ENCODE data around the gene TULP4.
A peak's percentile ranks its signal among the peaks of the same experiment; 100 is the strongest.
"Not testable (repeated sequence)": the region's sequence is repeated elsewhere in the genome, so short reads cannot be mapped to it uniquely, and the experiment has no call there.

Gene TULP4

DNA sequence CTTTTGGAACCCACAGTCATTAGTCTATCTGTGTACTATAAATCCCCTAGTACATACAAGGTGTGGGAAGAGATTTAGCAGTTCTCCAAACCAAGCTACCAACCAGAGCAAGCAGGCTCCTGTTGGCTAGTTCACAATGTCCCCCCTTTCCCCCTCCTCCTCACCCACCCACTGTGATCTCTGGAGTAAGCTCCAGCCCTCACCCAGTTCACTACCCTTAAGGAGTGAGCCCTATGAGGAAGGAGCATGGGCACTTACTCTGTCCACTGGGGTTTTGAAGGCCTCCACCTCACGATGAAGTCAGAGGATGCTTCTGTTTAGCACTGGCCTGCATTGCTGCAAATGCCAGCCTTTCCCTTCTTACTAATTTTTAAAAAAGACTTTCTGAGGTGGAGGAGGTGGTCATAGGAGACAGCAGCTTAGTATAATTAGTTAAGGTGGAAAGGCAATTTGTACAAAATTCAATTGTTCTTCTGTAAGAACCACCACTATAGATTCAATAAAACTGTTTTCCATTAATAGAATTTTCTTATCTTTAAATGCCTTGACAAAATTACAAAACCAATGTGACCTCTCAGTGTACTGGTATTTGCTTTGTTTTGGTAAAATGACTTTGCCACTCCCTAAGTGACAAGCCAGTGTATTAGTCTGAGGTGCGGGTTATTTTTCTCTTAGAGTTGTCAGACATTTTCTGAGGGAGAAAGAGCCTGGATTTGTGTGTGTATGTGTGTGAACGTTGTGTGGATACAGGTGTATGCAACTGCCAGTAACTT, 86.2 kb downstream of the TULP4 start:
- H3K9me3 ChIP-seq (ENCODE audit: control insufficient read depth, low read length): peaks cover 6% of the 10 kb centered on the region
- H3K36me3 ChIP-seq (ENCODE audit: control insufficient read depth in 1 of 2, insufficient read depth in 2 of 2, low read depth in 1 of 2, low read length in 2 of 2): peaks cover 0 to 5% of the 10 kb centered on the region in 2 experiments
- no peak for DNase-seq
- no peak overlapping the region for H4K8ac ChIP-seq (ENCODE audit: low read length)
- no peak overlapping the region for H3K27ac ChIP-seq (ENCODE audit: low read length, poor library complexity, severe bottlenecking)
- H3K9ac ChIP-seq (ENCODE audit: low read length): no peak overlapping the region
- no peak overlapping the region for H3K18ac ChIP-seq (ENCODE audit: low read depth in 1 of 2, low read length in 2 of 2)
- no peak overlapping the region for H2AK5ac ChIP-seq (ENCODE audit: low read length, severe bottlenecking)
- H3K27me3 ChIP-seq (ENCODE audit: control insufficient read depth in 1 of 2, insufficient read depth in 1 of 2, low read length in 2 of 2): no peaks in the 10 kb centered on the region
- no peak overlapping the region for H3K4ac ChIP-seq (ENCODE audit: low read depth in 1 of 2, low read length in 2 of 2)
- no peak overlapping the region for H2BK15ac ChIP-seq (ENCODE audit: low read depth, poor library complexity, severe bottlenecking)
- H3K4me2 ChIP-seq (ENCODE audit: low read length, poor library complexity, severe bottlenecking): no peak overlapping the region
- 100% methylated on average over 2 of the region's 3 CpGs for WGBS
- H3K14ac ChIP-seq (ENCODE audit: low read length in 2 of 2): peak overlapping the region in 1 of 2 experiments; percentile 2
- H2BK120ac ChIP-seq (ENCODE audit: low read depth, low read length): no peak overlapping the region
- H2AFZ ChIP-seq (ENCODE audit: low read depth, low read length): no peak overlapping the region
- H2BK5ac ChIP-seq (ENCODE audit: low read depth, low read length, poor library complexity, severe bottlenecking): no peak overlapping the region
- H2BK12ac ChIP-seq (ENCODE audit: low read length in 2 of 2): no peak overlapping the region
- H4K91ac ChIP-seq (ENCODE audit: low read length): no peak overlapping the region
- H3K4me3 ChIP-seq (ENCODE audit: insufficient read depth in 1 of 2, low read depth in 1 of 2, low read length in 2 of 2): no peak overlapping the region
- peaks cover 36% of the 10 kb centered on the region for H3K79me1 ChIP-seq (replicated peaks; ENCODE audit: low read length, poor library complexity, severe bottlenecking)
- H3K4me1 ChIP-seq (ENCODE audit: control insufficient read depth, insufficient read depth, low read depth, low read length): peaks cover 1% of the 10 kb centered on the region
- no peak overlapping the region for H3K23ac ChIP-seq (ENCODE audit: low read length in 2 of 2)

DNA sequence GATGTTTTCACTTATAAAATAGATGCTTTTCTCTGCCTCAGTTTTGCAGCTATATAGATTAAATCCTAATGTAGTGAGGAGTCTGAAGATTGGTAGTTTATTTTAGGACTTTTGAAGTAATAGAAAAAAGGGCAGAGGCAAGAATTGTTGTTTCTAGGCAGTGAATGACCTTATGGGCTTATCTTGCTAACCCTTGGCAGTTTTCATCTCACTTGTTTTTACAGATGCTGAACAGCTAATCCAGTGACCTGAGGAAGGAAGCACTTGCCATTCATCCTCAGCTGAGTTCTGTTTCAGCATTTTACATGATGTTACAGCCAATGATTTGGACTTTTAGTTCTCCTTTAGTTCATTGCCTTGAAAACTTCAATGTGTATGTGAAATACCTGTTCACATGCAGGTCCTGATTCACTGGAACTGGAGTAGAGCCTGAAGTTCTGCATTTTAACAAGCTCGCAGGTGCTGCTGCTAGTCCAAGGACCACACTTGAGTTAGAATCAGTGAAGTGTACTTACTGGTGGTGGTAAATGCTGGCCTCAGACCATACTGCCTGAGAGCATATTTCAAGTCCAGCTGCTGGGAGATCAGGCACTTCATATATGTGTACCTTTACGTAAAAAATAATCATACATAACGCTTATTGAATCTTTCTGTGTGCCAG, 86.9 kb downstream of the TULP4 start:
- Histone ChIP-seq H3K18ac (ENCODE audit: low read depth in 1 of 2, low read length in 2 of 2) (no peak overlapping the region), H3K9me3 (ENCODE audit: control insufficient read depth, low read length) (peaks cover 1% of the 10 kb centered on the region), H2BK12ac (ENCODE audit: low read length in 2 of 2) (no peak overlapping the region), H3K27me3 (ENCODE audit: control insufficient read depth in 1 of 2, insufficient read depth in 1 of 2, low read length in 2 of 2) (no peaks in the 10 kb centered on the region), H2AK5ac (ENCODE audit: low read length, severe bottlenecking) (no peak overlapping the region), H3K9ac (ENCODE audit: low read length) (no peak overlapping the region), H4K8ac (ENCODE audit: low read length) (no peak overlapping the region), H3K4me3 (ENCODE audit: insufficient read depth in 1 of 2, low read depth in 1 of 2, low read length in 2 of 2) (no peak overlapping the region), H2BK5ac (ENCODE audit: low read depth, low read length, poor library complexity, severe bottlenecking) (no peak overlapping the region), H3K27ac (ENCODE audit: low read length, poor library complexity, severe bottlenecking) (no peak overlapping the region), H2BK15ac (ENCODE audit: low read depth, poor library complexity, severe bottlenecking) (no peak overlapping the region), H3K4ac (ENCODE audit: low read depth in 1 of 2, low read length in 2 of 2) (no peak overlapping the region), H3K36me3 (ENCODE audit: control insufficient read depth in 1 of 2, insufficient read depth in 2 of 2, low read depth in 1 of 2, low read length in 2 of 2) (peaks cover 0 to 3% of the 10 kb centered on the region in 2 experiments), H2BK120ac (ENCODE audit: low read depth, low read length) (no peak overlapping the region), H2AFZ (ENCODE audit: low read depth, low read length) (no peak overlapping the region), H3K79me1 (replicated peaks; ENCODE audit: low read length, poor library complexity, severe bottlenecking) (peaks cover 33% of the 10 kb centered on the region), H3K4me2 (ENCODE audit: low read length, poor library complexity, severe bottlenecking) (no peak overlapping the region), H3K4me1 (ENCODE audit: control insufficient read depth, insufficient read depth, low read depth, low read length) (peaks cover 1% of the 10 kb centered on the region), H3K14ac (ENCODE audit: low read length in 2 of 2) (no peak overlapping the region), H3K23ac (ENCODE audit: low read length in 2 of 2) (no peak overlapping the region), H4K91ac (ENCODE audit: low read length) (no peak overlapping the region)
- 97% methylated on average over 3 of the region's 3 CpGs for WGBS
- no peak for DNase-seq

DNA sequence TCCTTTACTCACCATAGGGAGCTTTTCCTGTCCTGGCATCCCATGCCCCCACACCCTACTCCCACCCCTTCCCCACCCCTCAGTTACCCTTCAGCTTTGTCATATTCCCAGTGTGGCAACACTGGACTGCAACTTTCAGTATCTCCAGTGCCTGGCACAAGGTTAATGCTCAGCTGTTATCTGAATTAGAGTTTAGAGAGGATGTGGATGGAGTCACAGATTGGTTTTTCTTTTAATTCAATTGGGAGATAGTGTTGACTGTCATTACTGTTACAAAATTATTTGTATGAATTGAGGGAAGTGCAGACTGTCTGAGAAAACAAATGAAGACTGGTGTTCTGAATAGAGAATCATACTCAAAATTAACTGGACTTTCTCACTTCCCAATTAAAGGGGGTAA, 89.9 kb downstream of the TULP4 start:
- Histone ChIP-seq H2AK5ac (ENCODE audit: low read length, severe bottlenecking) (no peak overlapping the region), H2BK5ac (ENCODE audit: low read depth, low read length, poor library complexity, severe bottlenecking) (no peak overlapping the region), H3K23ac (ENCODE audit: low read length in 2 of 2) (no peak overlapping the region), H3K27me3 (ENCODE audit: control insufficient read depth in 1 of 2, insufficient read depth in 1 of 2, low read length in 2 of 2) (no peaks in the 10 kb centered on the region), H4K91ac (ENCODE audit: low read length) (no peak overlapping the region), H2BK15ac (ENCODE audit: low read depth, poor library complexity, severe bottlenecking) (no peak overlapping the region), H3K14ac (ENCODE audit: low read length in 2 of 2) (no peak overlapping the region), H3K18ac (ENCODE audit: low read depth in 1 of 2, low read length in 2 of 2) (no peak overlapping the region), H3K9me3 (ENCODE audit: control insufficient read depth, low read length) (no peaks in the 10 kb centered on the region), H2BK12ac (ENCODE audit: low read length in 2 of 2) (no peak overlapping the region), H3K4me3 (ENCODE audit: insufficient read depth in 1 of 2, low read depth in 1 of 2, low read length in 2 of 2) (no peak overlapping the region), H4K8ac (ENCODE audit: low read length) (no peak overlapping the region), H2BK120ac (ENCODE audit: low read depth, low read length) (no peak overlapping the region), H3K4me1 (ENCODE audit: control insufficient read depth, insufficient read depth, low read depth, low read length) (peaks cover 1% of the 10 kb centered on the region), H2AFZ (ENCODE audit: low read depth, low read length) (no peak overlapping the region), H3K4me2 (ENCODE audit: low read length, poor library complexity, severe bottlenecking) (no peak overlapping the region), H3K79me1 (replicated peaks; ENCODE audit: low read length, poor library complexity, severe bottlenecking) (peaks cover 26% of the 10 kb centered on the region), H3K27ac (ENCODE audit: low read length, poor library complexity, severe bottlenecking) (no peak overlapping the region), H3K4ac (ENCODE audit: low read depth in 1 of 2, low read length in 2 of 2) (no peak overlapping the region), H3K36me3 (ENCODE audit: control insufficient read depth in 1 of 2, insufficient read depth in 2 of 2, low read depth in 1 of 2, low read length in 2 of 2) (peaks cover 0 to 3% of the 10 kb centered on the region in 2 experiments), H3K9ac (ENCODE audit: low read length) (no peak overlapping the region)
- DNase-seq: no peak

DNA sequence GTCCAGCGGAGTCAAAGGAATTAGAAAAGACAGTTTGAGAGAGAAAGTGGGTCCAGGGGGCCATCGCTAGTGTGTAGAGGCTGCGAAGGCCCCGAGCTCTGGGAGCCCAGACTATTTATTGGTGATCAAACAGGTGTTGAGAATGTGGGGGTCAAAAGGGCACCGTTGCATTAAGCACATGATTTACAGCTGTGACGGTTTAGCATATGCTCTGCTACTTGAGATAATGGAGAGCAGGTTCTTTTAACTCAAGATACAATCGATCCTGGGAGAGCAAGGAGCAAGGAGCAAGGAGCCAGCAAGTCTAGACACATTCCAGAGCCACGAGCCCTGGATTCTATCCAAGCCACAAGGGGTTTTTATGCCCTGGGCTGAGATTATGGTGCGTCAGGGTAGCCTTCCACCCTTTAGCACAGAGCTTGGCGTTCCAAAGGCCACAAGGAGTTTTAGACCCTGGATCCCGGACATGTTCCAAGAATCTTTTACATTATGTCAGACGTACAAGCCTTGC, 93.1 kb downstream of the TULP4 start:
- H3K4me1 ChIP-seq (ENCODE audit: control insufficient read depth, insufficient read depth, low read depth, low read length); H4K8ac ChIP-seq (ENCODE audit: low read length); H3K27me3 ChIP-seq (ENCODE audit: control insufficient read depth in 1 of 2, insufficient read depth in 1 of 2, low read length in 2 of 2); H2BK120ac ChIP-seq (ENCODE audit: low read depth, low read length); H3K14ac ChIP-seq (ENCODE audit: low read length in 2 of 2); H2AFZ ChIP-seq (ENCODE audit: low read depth, low read length); H3K4me2 ChIP-seq (ENCODE audit: low read length, poor library complexity, severe bottlenecking); H4K91ac ChIP-seq (ENCODE audit: low read length); H3K9me3 ChIP-seq (ENCODE audit: control insufficient read depth, low read length); H2BK5ac ChIP-seq (ENCODE audit: low read depth, low read length, poor library complexity, severe bottlenecking); H3K4me3 ChIP-seq (ENCODE audit: insufficient read depth in 1 of 2, low read depth in 1 of 2, low read length in 2 of 2); H3K4ac ChIP-seq (ENCODE audit: low read depth in 1 of 2, low read length in 2 of 2); H2AK5ac ChIP-seq (ENCODE audit: low read length, severe bottlenecking); H3K9ac ChIP-seq (ENCODE audit: low read length); H3K27ac ChIP-seq (ENCODE audit: low read length, poor library complexity, severe bottlenecking); H3K18ac ChIP-seq (ENCODE audit: low read depth in 1 of 2, low read length in 2 of 2); H2BK15ac ChIP-seq (ENCODE audit: low read depth, poor library complexity, severe bottlenecking); H2BK12ac ChIP-seq (ENCODE audit: low read length in 2 of 2); H3K23ac ChIP-seq (ENCODE audit: low read length in 2 of 2); H3K36me3 ChIP-seq (ENCODE audit: control insufficient read depth in 1 of 2, insufficient read depth in 2 of 2, low read depth in 1 of 2, low read length in 2 of 2): not testable (repeated sequence)
- peak; percentile 58 for DNase-seq
- peaks cover 28% of the 10 kb centered on the region for H3K79me1 ChIP-seq (replicated peaks; ENCODE audit: low read length, poor library complexity, severe bottlenecking)
- WGBS: 58% methylated on average over 11 of the region's 12 CpGs
